ENCODE measurements around the gene LRRIQ3. TPM values are rescaled to one million over a fixed set of nuclear protein-coding genes. Genes with fewer than 3 reads are reported as not detected.

LRRIQ3 gene
- total RNA-seq, 1 experiment from 2014 or later: 0.26 TPM

DNA sequence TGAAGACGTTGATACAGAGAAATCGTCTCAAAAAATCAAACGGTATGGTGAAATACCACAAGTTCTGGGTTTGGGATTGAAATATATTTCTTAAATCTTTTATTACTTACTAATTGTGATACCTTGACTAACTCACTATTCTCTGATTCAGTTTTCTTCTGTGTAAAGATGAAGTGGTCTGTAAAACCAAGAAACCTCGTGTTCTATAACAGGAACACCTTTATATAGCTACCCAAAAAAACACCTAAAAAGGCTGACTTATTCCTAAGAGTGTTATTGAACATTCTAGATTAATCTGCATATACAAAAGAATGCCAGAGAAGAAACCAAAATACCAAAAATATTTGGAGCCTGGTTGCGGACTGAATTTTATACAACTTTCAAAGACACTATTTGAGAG, 721 bp downstream of the LRRIQ3 start:
- Histone ChIP-seq H3K9ac (ENCODE audit: extremely low read depth, insufficient read length, low read length) (no peak overlapping the region), H4K8ac (replicated peaks; ENCODE audit: insufficient read length, low read depth, low read length) (no peak overlapping the region), H3K79me2 (ENCODE audit: insufficient read depth, low read length) (no peaks in the 10 kb centered on the region), H4K5ac (ENCODE audit: insufficient read length, low read depth, low read length) (no peak overlapping the region), H3K23me2 (ENCODE audit: insufficient read length, low read depth, low read length, poor library complexity, severe bottlenecking) (peaks cover 5% of the 10 kb centered on the region), H3K56ac (ENCODE audit: insufficient read length, low read depth, low read length) (no peak overlapping the region), H2BK12ac (ENCODE audit: insufficient read length, low read depth, low read length) (no peak overlapping the region), H2BK120ac (ENCODE audit: low read depth, low read length, poor library complexity, severe bottlenecking) (no peak overlapping the region), H3K4me2 (ENCODE audit: insufficient read depth, insufficient read length, low read length) (no peak overlapping the region), H3K14ac (ENCODE audit: insufficient read depth, low read length) (no peak overlapping the region), H3K4ac (ENCODE audit: low read depth, low read length) (no peak overlapping the region), H3K4me1 (ENCODE audit: insufficient read depth, low read length) (no peaks in the 10 kb centered on the region), H3K27me3 (ENCODE audit: insufficient read depth, low read length) (no peaks in the 10 kb centered on the region), H3K9me3 (ENCODE audit: control insufficient read depth, low read depth, low read length) (no peaks in the 10 kb centered on the region), H3T11ph (ENCODE audit: low read length) (no peak overlapping the region), H4K91ac (ENCODE audit: insufficient read length, low read depth, low read length) (no peak overlapping the region), H2AK5ac (ENCODE audit: insufficient read length, low read length) (no peak overlapping the region), H2BK5ac (ENCODE audit: insufficient read length, low read length) (no peak overlapping the region), H3K23ac (ENCODE audit: insufficient read length, low read depth, low read length) (no peak overlapping the region), H3K27ac (ENCODE audit: insufficient read length, low read depth, low read length) (no peak overlapping the region), H3K79me1 (ENCODE audit: insufficient read depth, low read depth, low read length, poor library complexity, severe bottlenecking) (no peaks in the 10 kb centered on the region), H2BK20ac (ENCODE audit: low read depth, low read length, poor library complexity, severe bottlenecking) (no peak overlapping the region), H4K20me1 (ENCODE audit: control insufficient read depth, insufficient read depth, insufficient read length) (no peaks in the 10 kb centered on the region), H2BK15ac (ENCODE audit: low read depth, low read length) (no peak overlapping the region), H2AFZ (ENCODE audit: low read length) (no peak overlapping the region), H3K18ac (ENCODE audit: insufficient read length, low read depth, low read length) (no peak overlapping the region)
- Mint-ChIP-seq H3K36me3 (ENCODE audit: insufficient read depth in 1 of 3, low read depth in 3 of 3) (no peaks in the 10 kb centered on the region), H3K9me3 (0 out of 5 replicates have a peak, but pooled peaks cover 0 to 1% of the 10 kb centered on the region in 2 experiments), H3K4me1 (peaks cover 2 to 12% of the 10 kb centered on the region in 2 experiments; a peak in 3 of 4 replicates), H3K27ac (no peak overlapping the region; a peak in 1 of 7 replicates), H3K4me3 (peak overlapping the region; percentile 48 to 72; a peak in 4 of 5 replicates), H3K27me3 (ENCODE audit: low read depth) (peaks cover 2% of the 10 kb centered on the region)
- TF ChIP-seq, protein P1, sequence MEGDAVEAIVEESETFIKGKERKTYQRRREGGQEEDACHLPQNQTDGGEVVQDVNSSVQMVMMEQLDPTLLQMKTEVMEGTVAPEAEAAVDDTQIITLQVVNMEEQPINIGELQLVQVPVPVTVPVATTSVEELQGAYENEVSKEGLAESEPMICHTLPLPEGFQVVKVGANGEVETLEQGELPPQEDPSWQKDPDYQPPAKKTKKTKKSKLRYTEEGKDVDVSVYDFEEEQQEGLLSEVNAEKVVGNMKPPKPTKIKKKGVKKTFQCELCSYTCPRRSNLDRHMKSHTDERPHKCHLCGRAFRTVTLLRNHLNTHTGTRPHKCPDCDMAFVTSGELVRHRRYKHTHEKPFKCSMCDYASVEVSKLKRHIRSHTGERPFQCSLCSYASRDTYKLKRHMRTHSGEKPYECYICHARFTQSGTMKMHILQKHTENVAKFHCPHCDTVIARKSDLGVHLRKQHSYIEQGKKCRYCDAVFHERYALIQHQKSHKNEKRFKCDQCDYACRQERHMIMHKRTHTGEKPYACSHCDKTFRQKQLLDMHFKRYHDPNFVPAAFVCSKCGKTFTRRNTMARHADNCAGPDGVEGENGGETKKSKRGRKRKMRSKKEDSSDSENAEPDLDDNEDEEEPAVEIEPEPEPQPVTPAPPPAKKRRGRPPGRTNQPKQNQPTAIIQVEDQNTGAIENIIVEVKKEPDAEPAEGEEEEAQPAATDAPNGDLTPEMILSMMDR (conservative IDR thresholded peaks at IDR 0.05): no peak
- no CpG with 5 or more reads among the region's 5 CpGs for WGBS (ENCODE audit: extremely low coverage, insufficient read length, low lambda C conversion rate)
- DNase-seq: no peak

All from H9 (cell line).